GM19099 (cell line): ENCODE results near the gene OGG1.
A peak's percentile ranks its signal among the peaks of the same experiment; 100 is the strongest.

Experiments used
- POLR2A ChIP-seq: IDR thresholded peaks from 3 replicates; pipeline ENCODE4 v1.6.1; 2011; ENCODE audit warnings: low read depth; ENCODE audit not compliant: insufficient read length; ENCODE audit errors: extremely low read depth

OGG1 gene

DNA sequence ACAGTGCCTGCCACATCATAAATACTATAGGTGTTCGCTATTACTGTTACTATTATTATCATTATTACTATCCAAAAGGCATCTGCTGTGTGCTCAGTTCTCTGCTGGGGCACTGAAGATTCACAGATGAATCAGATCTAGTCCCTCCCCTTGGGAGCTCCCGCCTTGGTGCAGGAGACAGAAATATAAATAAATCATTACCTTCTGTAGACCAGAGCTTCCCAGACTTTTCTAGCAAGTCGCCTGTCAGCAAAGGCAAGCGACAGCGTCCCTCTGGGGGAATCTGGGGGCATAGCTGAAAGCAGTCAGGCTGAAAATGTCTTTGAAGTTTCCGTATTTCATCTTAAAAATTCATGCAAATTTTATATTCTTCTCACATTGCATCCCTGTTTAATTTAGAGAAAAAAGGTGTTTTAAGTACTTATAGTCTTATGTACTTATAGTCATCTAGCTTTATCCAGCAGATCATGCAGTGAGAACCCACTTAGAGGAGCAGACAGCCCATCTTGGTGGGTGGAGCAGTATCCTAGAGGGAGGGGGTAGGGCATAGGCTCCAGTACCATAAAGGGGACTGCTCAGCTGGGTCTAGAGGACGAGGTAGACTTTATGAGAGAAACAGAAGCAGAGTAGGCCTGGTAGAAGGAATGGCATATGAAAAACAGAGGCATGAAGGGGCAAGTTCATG, 28.6 kb upstream of the OGG1 start:
- no peak for TF ChIP-seq POLR2A

DNA sequence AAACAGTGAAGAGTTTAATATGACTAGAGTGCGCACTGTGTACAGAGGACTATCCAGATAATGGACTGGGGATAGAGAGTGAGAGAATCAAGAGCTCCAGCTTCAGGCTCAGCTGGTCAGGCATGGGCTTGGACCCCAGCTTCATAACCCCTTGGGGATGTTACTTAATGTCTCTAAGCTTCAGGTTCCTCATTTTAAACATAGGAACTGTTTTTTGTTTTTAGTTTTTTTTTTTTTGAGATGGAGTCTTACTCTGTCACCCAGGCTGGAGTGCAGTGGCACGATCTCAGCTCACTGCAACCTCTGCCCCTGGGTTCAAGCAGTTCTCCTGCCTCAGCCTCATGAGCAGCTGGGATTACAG, 28.1 kb upstream of the OGG1 start:
- TF ChIP-seq POLR2A, result no peak

DNA sequence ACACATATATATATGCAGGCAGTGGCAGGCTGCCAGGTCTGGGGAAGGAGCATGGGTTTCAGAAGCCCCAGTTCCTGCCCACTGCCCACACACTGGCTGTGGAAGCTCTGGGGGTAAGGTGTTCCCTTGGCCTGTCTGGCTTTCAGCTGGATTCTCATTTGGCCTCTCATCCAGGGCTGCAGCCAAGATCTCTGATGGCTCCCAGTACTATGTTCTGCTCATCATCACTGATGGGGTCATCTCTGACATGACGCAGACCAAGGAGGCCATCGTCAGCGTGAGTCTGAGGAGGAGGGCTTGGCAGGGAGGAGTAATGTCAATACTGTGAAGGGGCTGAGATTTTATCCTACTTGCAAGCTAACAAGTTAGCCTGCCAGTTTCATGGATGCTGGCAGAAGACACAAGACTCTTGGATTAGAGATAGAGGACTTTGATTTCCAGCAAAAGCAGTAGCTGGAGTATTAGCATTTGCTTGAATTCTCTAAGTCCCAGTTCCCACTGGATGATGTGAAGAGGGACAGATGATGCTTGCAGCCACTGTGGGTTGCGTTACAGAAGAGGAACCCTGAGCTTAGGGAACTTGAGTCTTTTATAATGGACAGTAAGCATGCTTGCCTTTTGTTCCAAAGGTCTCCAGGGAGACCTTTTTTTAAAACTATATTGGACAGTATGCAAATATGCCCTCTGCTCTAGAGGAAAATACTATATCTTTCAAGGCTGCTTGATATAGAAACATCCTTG, 23.8 kb upstream of the OGG1 start:
- no peak for TF ChIP-seq POLR2A

DNA sequence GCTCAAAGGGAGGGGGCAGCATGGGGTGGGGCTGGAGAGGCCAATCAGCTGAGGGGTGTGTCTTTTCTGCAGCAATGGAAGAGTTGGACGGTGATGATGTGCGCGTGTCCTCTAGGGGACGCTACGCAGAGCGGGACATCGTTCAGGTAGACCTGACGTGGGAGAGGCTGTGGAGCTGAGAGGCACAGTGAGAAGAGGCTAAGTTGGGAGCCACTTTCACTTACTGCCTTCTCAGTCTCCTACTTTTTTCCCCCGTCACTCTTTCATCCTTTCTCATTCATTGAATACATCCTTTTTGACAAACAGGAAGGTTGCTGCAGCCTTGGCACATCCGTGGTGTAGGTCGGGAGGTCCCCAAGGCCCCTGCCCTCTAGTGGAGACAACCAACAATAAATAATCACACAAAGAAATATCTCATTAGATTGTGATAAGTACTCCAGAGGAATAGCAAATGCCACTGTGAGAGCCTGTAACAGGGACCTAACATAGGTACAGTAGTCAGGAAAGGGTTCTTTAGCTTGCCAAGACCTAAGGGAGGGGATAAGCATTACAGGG, 22.6 kb upstream of the OGG1 start:
- no peak for TF ChIP-seq POLR2A

DNA sequence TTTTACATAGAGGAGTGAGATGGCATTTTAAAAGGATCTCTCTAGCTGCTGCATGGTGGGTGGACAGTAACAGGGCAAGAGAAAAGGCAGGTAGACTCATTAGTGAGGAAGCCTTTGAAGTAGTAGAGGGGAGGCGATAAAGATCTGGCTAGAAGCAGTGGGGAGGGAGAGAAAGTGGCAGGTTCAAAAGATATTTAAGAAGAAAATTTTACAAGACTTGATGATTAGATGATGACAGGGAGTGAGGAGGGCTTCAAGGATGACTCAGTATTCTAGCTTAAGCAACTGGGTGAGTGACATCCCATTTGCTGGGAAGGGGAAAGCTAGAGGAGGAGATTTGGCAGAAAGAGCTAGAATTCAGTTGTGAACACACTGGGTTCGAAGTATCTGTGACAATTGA, 22.0 kb upstream of the OGG1 start:
- no peak for TF ChIP-seq POLR2A

DNA sequence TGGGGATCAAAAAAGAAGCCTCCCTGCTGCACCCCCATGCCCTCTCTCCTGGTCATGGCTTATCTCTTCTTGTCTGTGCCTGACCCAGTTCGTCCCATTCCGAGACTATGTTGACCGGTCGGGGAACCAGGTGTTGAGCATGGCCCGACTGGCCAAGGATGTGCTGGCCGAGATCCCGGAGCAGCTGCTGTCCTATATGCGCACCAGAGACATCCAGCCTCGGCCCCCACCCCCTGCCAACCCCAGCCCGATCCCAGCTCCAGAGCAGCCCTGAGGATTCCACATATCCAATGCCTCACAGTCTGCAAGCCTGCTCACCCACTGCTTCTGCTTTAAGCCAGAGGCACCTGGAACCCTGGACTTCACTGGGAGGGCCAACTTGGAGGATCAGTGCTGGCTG, 20.3 kb upstream of the OGG1 start:
- TF ChIP-seq POLR2A, result no peak

DNA sequence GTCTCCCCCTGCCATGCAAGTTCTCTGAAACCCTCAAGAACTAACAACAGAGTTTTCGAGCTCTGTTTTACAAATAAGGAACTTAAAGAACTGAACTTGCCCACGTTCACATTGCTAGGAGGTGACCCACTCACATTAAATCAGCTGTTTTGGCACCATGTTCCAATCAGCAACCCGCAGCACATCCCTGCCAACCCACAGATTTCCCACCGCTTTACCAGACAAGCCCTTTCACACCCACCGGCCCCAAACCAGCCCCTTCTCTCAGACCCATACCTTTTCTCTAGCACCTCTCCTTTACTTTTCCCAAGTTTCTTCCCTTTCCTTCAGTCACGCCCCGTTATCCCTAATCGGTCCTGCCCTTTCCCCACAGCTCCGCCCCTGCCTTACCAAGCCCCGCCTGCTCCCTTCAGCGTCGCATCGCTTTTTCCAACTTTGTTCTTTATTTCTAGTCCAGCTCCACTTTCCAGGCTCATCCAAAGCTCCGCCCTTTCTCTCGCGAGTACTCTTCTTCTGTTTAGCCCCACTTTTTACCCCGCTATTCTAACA, 19.0 kb upstream of the OGG1 start:
- TF ChIP-seq POLR2A, result no peak

DNA sequence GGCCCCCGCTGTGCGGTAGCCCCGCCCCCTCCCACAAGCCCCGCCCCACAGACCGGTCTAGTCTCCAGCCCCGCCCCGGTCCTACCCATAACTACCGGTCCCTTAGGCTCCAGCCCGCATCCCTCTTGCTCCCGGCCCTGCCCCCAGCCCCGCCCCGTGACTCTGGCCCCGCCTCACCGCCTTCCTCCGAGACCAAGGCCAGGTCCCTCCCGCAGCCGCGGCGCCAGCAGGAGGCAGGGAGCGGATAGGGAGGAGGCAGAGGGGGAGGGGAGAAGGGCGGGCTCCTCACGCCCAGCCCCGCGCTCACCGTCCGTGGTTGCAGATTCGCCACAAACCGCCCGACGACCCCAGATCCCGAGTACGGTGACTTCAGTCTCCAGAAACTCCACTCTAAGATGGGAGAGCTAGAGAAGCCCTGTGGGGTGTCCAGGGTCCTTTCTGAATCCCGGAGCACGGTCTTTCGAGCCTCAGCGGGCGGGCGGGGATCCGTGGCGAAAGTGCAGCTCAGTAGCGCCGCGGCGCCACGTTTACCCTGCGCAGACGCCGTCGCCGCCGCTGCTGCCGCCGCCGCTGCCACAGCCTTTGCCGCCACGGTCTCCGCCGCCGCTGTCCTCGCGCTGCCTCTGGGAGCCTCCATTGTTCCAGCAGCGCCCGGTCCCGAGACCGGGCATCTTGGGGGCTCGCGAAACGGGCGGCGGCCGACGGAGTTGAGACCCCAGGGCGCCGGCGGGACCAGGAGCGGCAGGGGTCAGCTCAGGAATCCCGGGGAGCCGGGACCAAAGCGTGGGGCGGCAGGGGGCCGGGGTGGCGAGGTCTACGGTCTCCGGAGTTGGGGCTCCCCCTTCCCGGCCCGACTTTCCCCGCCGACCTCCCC, 18.3 kb upstream of the OGG1 start, which contains the start of gene BRPF1:
Gene BRPF1, plus strand, starts transcription at position 530 of the 874 bp plus-strand sequence. CDS start 2,406 bp downstream, outside the sequence.
- peak; percentile 84 for TF ChIP-seq POLR2A

DNA sequence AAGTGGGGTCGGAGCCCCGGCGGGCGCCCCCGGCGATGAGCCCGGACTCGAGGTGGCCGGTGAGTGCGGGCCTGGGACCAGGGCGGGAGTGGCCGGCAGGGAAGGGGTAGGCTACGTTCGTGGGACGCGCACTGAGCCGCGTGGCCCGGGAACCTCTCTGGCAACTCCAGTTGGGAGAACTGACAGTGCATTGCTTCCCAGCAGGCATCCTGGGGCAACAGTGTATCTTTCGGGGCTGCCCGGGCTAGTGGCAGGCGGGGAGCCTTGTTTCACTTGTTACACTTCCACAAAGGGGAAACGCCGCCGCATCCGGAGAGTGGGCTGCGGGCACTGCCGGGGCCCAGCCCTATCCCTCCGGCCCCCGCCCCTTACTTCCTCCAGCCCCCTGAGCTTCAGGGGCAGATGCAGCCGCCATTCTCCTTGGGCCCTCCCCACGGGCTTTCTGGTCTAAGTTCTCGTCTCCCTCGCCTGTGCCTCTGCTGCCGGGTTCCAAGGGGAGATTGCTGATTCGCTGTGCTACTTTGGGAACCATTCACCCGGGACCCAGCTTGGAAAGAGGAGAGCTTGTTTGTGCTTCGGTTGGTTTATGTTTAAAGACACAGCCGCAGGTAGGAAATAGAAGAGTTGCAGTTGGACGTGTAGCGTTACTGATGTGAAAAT, 17.5 kb upstream of the OGG1 start:
- no peak for TF ChIP-seq POLR2A

DNA sequence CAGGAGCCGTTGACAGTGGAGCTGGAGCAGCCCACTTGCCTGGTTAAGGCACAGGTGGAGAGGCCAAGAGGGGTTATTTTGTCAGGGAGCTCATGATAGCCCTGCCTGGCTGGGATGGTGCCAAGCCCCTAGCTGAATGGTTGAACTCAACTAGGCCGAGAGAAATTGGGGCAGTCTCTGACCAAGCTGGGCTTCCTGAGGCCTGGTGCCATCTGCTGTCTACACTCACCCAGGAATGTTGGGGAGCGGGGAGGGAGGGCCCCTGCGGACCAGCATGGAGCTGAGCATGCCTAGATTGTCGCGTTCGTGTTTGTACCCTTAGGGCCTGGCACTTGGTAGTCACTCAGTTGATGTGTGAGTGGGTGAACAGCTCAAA, 17.0 kb upstream of the OGG1 start:
- TF ChIP-seq POLR2A, result no peak

DNA sequence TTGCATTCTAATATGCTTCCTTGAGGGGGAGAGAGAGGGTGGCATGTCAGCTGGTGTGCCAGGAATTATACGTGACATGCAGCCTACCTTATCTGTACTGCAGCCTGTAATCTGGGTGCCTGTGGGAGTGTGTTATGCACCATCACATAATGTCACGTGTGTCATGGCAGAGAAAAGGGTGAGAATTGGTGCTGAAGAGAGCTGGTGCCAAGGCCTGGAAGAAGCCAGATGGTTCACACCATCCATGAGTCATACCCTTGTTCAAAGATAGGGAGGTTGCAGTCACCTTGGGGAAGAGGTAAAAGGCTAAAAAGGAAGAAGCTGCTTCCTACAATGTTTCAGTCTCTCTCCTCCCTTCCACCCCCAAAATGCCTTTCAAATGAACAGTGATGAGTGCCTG, 12.9 kb upstream of the OGG1 start:
- no peak for TF ChIP-seq POLR2A

DNA sequence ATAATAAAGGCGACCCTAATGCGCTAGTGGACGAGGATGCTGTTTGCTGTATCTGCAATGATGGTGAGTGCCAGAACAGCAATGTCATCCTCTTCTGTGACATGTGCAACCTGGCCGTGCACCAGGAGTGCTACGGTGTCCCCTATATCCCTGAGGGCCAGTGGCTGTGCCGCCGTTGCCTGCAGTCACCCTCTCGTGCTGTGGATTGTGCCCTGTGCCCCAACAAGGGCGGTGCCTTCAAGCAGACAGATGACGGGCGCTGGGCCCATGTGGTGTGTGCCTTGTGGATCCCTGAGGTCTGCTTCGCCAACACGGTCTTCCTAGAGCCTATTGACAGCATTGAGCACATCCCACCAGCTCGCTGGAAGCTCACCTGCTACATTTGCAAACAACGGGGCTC, 10.6 kb upstream of the OGG1 start:
- TF ChIP-seq POLR2A, result no peak

DNA sequence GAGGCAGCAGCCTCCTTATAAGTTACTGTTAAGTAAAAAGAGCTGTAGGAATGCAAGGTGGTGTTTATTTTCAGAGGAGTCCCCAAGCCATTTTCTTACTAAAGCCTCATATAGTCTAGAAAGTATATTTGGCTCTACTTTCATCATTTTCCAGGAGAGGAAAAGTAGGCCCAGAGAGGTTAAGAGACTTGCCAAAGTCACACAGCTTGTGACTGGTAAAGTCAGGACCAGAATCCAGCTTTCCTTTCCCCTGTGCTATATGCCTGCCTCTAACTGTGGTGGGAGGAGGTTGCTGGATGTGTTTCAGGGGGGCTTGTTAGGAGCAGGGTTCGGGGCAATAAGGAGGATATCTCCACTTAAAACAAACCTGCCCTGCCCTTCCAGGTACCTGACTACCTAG, 7.2 kb upstream of the OGG1 start:
- no peak for TF ChIP-seq POLR2A

DNA sequence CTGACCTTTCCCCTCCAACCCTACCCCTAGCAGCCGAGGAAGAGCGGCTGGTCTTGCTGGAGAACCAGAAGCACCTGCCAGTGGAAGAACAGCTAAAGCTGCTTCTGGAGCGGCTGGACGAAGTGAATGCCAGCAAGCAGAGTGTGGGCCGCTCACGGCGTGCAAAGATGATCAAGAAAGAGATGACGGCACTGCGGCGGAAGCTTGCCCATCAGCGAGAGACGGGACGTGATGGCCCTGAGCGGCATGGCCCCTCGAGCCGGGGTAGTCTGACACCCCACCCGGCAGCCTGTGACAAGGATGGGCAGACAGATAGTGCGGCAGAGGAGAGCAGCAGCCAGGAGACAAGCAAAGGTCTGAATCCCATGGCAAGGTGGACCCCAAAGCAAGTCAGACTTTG, 6.2 kb upstream of the OGG1 start:
- TF ChIP-seq POLR2A, result no peak
